Sciatic nerve (tissue), 2 donors: ENCODE data around the gene IGSF9. TPM values are rescaled to one million over a fixed set of nuclear protein-coding genes. Genes with fewer than 3 reads are reported as not detected.

Source experiments
- ATAC-seq: fragments of 200-7000 bp; cut with Tn5 transposase; one replicate; pipeline ENCODE4 v1.9.1; 2020; ENCODE audit warnings: mild to moderate bottlenecking, moderate library complexity
- DNase-seq: peaks from one replicate; pipeline ENCODE4 v3.0.0-alpha.2; 2020; ENCODE audit warnings: low spot score
- intact Hi-C: fragments of 100-400 bp; cut with DNase I; formaldehyde crosslinking; loops from one replicate; pipeline ENCODE4 v1.14.2; 2022
- total RNA-seq: library from RNA; stranded (reverse); fragmentation: NEBNext Ultra II Directional; extraction: Animal tissue kit (Norgen Biotek cat#: 25700); gene quantifications from one replicate; pipeline ENCODE4 v1.2.1, GENCODE V29; 2021
- donor health status: DM: no; HTN: no; CAD: no.
- donor health status: DM: no; HTN: no; CAD: no.

Gene IGSF9
- total RNA-seq, 1 donor from 2014 or later, result 0.18 TPM

GRCh38 chr1:159925719-159926078, 19.7 kb downstream of the IGSF9 start:
- intact Hi-C loops, result no loop called here
- ATAC-seq (no peak), DNase-seq (no peak)

GRCh38 chr1:159924791-159925718, 20.4 kb downstream of the IGSF9 start, which contains the start of gene TAGLN2:
TSS of gene TAGLN2 (minus strand) at chr1:159925507. CDS start at chr1:159920509, 4,998 bp downstream.
- peak; percentile 86 for ATAC-seq

GRCh38 chr1:159924025-159924790, 21.2 kb downstream of the IGSF9 start:
- intact Hi-C loops, result no loop called here
- DNase-seq (peak; percentile 91), ATAC-seq (peak; percentile 83)

More at GRCh38 chr1:159924791-159925718, 20.4 kb downstream of the IGSF9 start, which contains the start of gene TAGLN2:
- intact Hi-C loops, result no loop called here
- DNase-seq, result peak; percentile 94

GRCh38 chr1:159923203-159924024, 22.0 kb downstream of the IGSF9 start:
- ATAC-seq (peak; percentile 73), DNase-seq (peak; percentile 86)
- intact Hi-C loops, result no loop called here

GRCh38 chr1:159922511-159923202, 22.8 kb downstream of the IGSF9 start:
- ATAC-seq (peak; percentile 1), DNase-seq (peak; percentile 72)
- intact Hi-C loops, result no loop called here

GRCh38 chr1:159921700-159922504, 23.5 kb downstream of the IGSF9 start:
- ATAC-seq (no peak), DNase-seq (no peak)
- intact Hi-C loops, result no loop called here

GRCh38 chr1:159921251-159921650, 24.2 kb downstream of the IGSF9 start:
- DNase-seq (no peak), ATAC-seq (no peak)
- intact Hi-C loops, result no loop called here

- intact Hi-C loops, result no loop called here
- ATAC-seq (no peak), DNase-seq (no peak)
Measured at GRCh38 chr1:159920651-159921050, 24.8 kb downstream of the IGSF9 start.

- intact Hi-C loops, result no loop called here
- no peak for DNase-seq
- no peak for ATAC-seq
Measured at GRCh38 chr1:159920202-159920601, 25.2 kb downstream of the IGSF9 start.

GRCh38 chr1:159919236-159919865, 26.1 kb downstream of the IGSF9 start:
- intact Hi-C loops, result no loop called here
- no peak for DNase-seq
- ATAC-seq, result no peak

GRCh38 chr1:159918352-159919200, 26.8 kb downstream of the IGSF9 start:
- ATAC-seq, result no peak
- DNase-seq, result no peak
- intact Hi-C loops, result no loop called here

GRCh38 chr1:159917533-159918351, 27.7 kb downstream of the IGSF9 start:
- intact Hi-C loops, result no loop called here
- ATAC-seq, result no peak
- no peak for DNase-seq

- intact Hi-C loops, result no loop called here
- no peak for DNase-seq
- ATAC-seq, result no peak
Measured at GRCh38 chr1:159916242-159917051, 29.0 kb downstream of the IGSF9 start.

- ATAC-seq, result no peak
- intact Hi-C loops, result no loop called here
- DNase-seq, result no peak
Measured at GRCh38 chr1:159915571-159916241, 29.7 kb downstream of the IGSF9 start.
